ENCODE data around the gene CPPED1. TPM values are rescaled to one million over a fixed set of nuclear protein-coding genes. Genes with fewer than 3 reads are reported as not detected.
A peak's percentile ranks its signal among the peaks of the same experiment; 100 is the strongest.
"Not testable (repeated sequence)": the region's sequence is repeated elsewhere in the genome, so short reads cannot be mapped to it uniquely, and the experiment has no call there.

The CPPED1 gene
- 10 to 100 TPM; 12.0 to 12.4 TPM for total RNA-seq
- long read RNA-seq, full-length matches to known transcripts = 21 of 21 reads
- long read RNA-seq, partial matches to known transcripts = 0 of 21 reads
- long read RNA-seq, other reads (novel, unspliced or antisense) = 0 of 21 reads

- peak; percentile 97 for DNase-seq
- intact Hi-C loops (cut with DNase I) = no loop called here
- peak; percentile 96 to 98 for ATAC-seq
Measured at GRCh38 chr16:12803203-12804093, at the start of gene CPPED1. TSS of gene CPPED1 (minus strand) at chr16:12803887. CDS start at chr16:12803776, 111 bp downstream.

GRCh38 chr16:12850186-12850585 is 46.5 kb upstream of the CPPED1 start:
- no peak for ATAC-seq
- no peak for DNase-seq
- intact Hi-C loops (cut with DNase I) = no loop called here

- DNase-seq = no peak
- intact Hi-C loops (cut with DNase I) = no loop called here
- no peak for ATAC-seq
Measured at GRCh38 chr16:12846592-12846991, 42.9 kb upstream of the CPPED1 start.

GRCh38 chr16:12845282-12845681 is 41.6 kb upstream of the CPPED1 start:
- ATAC-seq (no peak), DNase-seq (no peak)
- intact Hi-C loops (cut with DNase I) = no loop called here

- ATAC-seq (no peak), DNase-seq (no peak)
- intact Hi-C loops (cut with DNase I) = no loop called here
Measured at GRCh38 chr16:12837756-12838155, 34.1 kb upstream of the CPPED1 start.

- intact Hi-C loops (cut with DNase I) = no loop called here
- ATAC-seq (no peak), DNase-seq (no peak)
Measured at GRCh38 chr16:12837291-12837690, 33.6 kb upstream of the CPPED1 start.

GRCh38 chr16:12833926-12834325 is 30.2 kb upstream of the CPPED1 start:
- intact Hi-C loops (cut with DNase I) = no loop called here
- ATAC-seq = no peak
- DNase-seq = no peak

- intact Hi-C loops (cut with DNase I) = no loop called here
Measured at GRCh38 chr16:12829096-12829888, 25.6 kb upstream of the CPPED1 start.

GRCh38 chr16:12828206-12828605 is 24.5 kb upstream of the CPPED1 start:
- intact Hi-C loops (cut with DNase I) = no loop called here
- ATAC-seq (no peak), DNase-seq (no peak)

More at GRCh38 chr16:12829096-12829888, 25.6 kb upstream of the CPPED1 start:
- DNase-seq (no peak), ATAC-seq (peak in 1 of 2 donors; percentile 18)

GRCh38 chr16:12826559-12826958 is 22.9 kb upstream of the CPPED1 start:
- intact Hi-C loops (cut with DNase I) = no loop called here
- ATAC-seq (no peak), DNase-seq (no peak)

- ATAC-seq (peak; percentile 62 to 73), DNase-seq (peak; percentile 65)
- intact Hi-C loops (cut with DNase I) = loop anchor here (5.0 to 10.0 kb wide), 2 partner anchors 362 to 725 kb away; no protein-coding TSS in a partner anchor
Measured at GRCh38 chr16:12819126-12820117, 15.7 kb upstream of the CPPED1 start.

GRCh38 chr16:12818326-12818725 is 14.6 kb upstream of the CPPED1 start:
- no peak for ATAC-seq
- DNase-seq = no peak
- intact Hi-C loops (cut with DNase I) = loop anchor here (5.0 to 10.0 kb wide), 2 partner anchors 361 to 724 kb away; no protein-coding TSS in a partner anchor

GRCh38 chr16:12816791-12817214 is 13.1 kb upstream of the CPPED1 start:
- ATAC-seq = peak in 1 of 2 donors; percentile 63
- intact Hi-C loops (cut with DNase I) = loop anchor here (5.0 to 10.0 kb wide), 2 partner anchors 360 to 722 kb away; no protein-coding TSS in a partner anchor
- DNase-seq = not testable (repeated sequence)

- intact Hi-C loops (cut with DNase I) = loop anchor here (5.0 to 10.0 kb wide), 2 partner anchors 358 to 721 kb away; no protein-coding TSS in a partner anchor
- ATAC-seq (no peak), DNase-seq (no peak)
Measured at GRCh38 chr16:12815361-12815760, 11.7 kb upstream of the CPPED1 start.

- intact Hi-C loops (cut with DNase I) = loop anchor here in 1 of 2 donors (10.0 kb wide), 1 partner anchor 719 kb away; no protein-coding TSS in a partner anchor
- not testable (repeated sequence) for ATAC-seq, DNase-seq
Measured at GRCh38 chr16:12813734-12814133, 10.0 kb upstream of the CPPED1 start.

GRCh38 chr16:12813321-12813720 is 9.6 kb upstream of the CPPED1 start:
- not testable (repeated sequence) for ATAC-seq, DNase-seq
- intact Hi-C loops (cut with DNase I) = loop anchor here in 1 of 2 donors (10.0 kb wide), 1 partner anchor 719 kb away; no protein-coding TSS in a partner anchor

- DNase-seq = no peak
- intact Hi-C loops (cut with DNase I) = loop anchor here in 1 of 2 donors (10.0 kb wide), 1 partner anchor 717 kb away; no protein-coding TSS in a partner anchor
- no peak for ATAC-seq
Measured at GRCh38 chr16:12811441-12812383, 8.0 kb upstream of the CPPED1 start.

All from left cardiac atrium (tissue), 4 donors.